Putamen (tissue), 1 donor: ENCODE data around the gene ARHGAP30.
"Not testable (repeated sequence)": the region's sequence is repeated elsewhere in the genome, so short reads cannot be mapped to it uniquely, and the experiment has no call there.

ENCODE experiments used
- DNase-seq: peaks from one replicate; pipeline ENCODE4 v3.0.0-alpha.2; 2016; ENCODE audit warnings: low spot score

The ARHGAP30 gene

GRCh38 chr1:161069731-161070270, at the start of gene ARHGAP30:
TSS of gene ARHGAP30 (minus strand) at chr1:161069891. CDS start at chr1:161069624, 267 bp downstream.
- DNase-seq, result peak; percentile 37

GRCh38 chr1:161117759-161118581, 48.3 kb upstream of the ARHGAP30 start, which contains the start of the genes NIT1 and PFDN2:
TSS of gene NIT1 (plus strand) at chr1:161118105. CDS start at chr1:161118177, 72 bp downstream.
TSS of gene PFDN2 (minus strand) at chr1:161118037. CDS start at chr1:161118026, 11 bp downstream.
- DNase-seq, result peak; percentile 86

GRCh38 chr1:161115961-161116360, 46.3 kb upstream of the ARHGAP30 start:
- not testable (repeated sequence) for DNase-seq

GRCh38 chr1:161115132-161115711, 45.5 kb upstream of the ARHGAP30 start:
- no peak for DNase-seq

GRCh38 chr1:161114556-161114955, 44.9 kb upstream of the ARHGAP30 start:
- no peak for DNase-seq

- no peak for DNase-seq
Observed at GRCh38 chr1:161113915-161114314, 44.2 kb upstream of the ARHGAP30 start.

DNA sequence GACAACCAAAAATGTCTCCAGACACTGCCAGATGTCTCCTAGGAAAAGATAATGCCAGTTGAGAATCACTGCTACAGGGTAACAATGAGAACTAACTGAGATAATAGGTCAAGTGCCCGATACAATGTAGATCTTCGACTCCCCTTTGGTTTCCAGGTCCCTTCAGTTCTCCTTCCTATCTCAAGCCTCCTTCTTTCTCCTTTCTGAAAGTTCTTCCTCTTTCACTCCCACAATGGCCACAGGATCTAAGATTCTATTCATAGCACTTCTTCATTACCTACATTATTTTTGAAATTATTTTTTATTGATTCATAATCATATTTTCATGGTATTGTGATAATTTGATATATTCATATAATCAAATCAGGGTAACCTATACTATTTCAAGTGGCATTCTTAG, 41.8 kb upstream of the ARHGAP30 start:
- DNase-seq, result no peak

DNA sequence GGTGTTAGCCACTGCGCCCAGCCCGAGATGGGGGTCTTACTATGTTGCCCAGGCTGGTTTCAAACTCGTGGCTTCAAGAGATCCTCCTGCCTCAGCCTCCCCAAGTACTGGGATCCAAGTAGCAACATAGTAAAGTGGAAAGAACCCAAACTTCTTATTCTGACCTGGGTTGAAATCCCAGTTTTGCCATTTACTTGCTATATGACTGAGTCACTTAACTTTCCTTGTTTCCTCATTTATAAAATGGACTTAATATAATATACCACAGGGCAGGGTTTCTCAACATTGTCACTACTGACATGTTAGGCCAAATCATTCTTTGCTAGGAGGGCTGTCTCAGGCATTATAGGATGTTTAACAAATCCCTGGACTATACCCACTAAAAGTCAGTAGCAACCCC, 41.4 kb upstream of the ARHGAP30 start:
- no peak for DNase-seq

- DNase-seq, result no peak
Observed at GRCh38 chr1:161106431-161106830, 36.7 kb upstream of the ARHGAP30 start.

DNA sequence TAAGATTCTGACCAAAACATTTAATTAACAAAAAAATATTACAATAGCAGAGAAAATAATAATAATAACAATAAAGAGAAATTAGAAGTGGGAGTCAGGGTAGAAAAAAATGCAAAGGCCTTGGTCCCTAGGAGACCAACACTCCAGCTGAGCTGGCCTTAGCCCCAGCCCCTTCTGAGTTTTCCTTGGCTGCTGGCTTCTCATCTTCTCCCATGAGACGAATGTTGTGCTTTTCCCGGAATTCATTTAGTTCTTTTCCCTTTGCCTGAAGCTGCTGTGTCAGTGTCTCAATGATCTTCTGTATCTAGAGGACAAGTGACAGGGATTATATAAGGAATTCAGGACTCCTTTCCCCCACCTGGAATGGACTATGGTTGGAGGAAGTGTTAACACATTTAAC, 30.9 kb upstream of the ARHGAP30 start:
- no peak for DNase-seq

GRCh38 chr1:161099090-161099802, 29.6 kb upstream of the ARHGAP30 start:
- DNase-seq, result no peak

GRCh38 chr1:161098210-161099068, 28.7 kb upstream of the ARHGAP30 start, which contains the start of gene KLHDC9:
TSS of gene KLHDC9 (plus strand) at chr1:161098361. CDS start at chr1:161098536, 175 bp downstream.
- DNase-seq, result peak; percentile 74

DNA sequence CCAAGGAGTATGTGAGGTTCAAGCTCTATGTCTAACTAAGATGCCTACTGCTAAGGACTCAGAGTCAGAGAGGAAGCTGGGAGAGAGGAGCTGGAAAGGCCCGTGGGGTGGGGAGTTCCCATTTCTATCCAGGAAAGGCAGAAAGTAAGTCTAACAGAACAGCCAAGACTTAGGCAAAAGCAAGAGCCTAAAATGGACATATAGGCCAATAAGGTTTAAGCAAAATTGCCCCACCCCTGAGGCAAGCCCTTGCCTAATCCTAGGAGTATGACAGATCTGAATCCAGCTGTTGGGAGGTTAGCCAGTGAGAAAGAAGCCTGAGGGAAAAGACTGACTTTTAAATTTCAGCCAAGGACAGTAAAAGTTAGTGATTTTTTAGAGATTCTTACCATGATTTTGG, 26.8 kb upstream of the ARHGAP30 start:
- no peak for DNase-seq

GRCh38 chr1:161096015-161096414, 26.3 kb upstream of the ARHGAP30 start:
- no peak for DNase-seq

GRCh38 chr1:161095230-161095629, 25.5 kb upstream of the ARHGAP30 start:
- DNase-seq, result no peak

DNA sequence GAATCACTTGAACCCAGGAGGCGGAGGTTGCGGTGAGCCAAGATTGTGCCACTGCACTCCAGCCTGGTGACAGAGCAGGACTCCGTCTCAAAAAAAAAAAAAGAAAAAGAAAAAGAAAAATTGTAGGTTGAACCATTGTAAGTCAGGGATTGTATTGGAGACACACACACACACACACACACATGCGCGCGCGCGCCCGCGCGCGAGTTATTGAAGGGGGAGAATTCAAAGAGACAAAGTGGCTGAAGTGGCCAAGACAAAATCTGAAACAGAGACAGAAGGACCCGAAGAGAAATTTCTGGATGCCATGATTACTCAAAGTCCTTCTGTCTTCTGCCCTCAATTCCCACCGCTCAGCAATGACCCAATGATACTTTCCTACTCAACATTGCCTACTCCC, 24.8 kb upstream of the ARHGAP30 start:
- DNase-seq, result no peak

DNA sequence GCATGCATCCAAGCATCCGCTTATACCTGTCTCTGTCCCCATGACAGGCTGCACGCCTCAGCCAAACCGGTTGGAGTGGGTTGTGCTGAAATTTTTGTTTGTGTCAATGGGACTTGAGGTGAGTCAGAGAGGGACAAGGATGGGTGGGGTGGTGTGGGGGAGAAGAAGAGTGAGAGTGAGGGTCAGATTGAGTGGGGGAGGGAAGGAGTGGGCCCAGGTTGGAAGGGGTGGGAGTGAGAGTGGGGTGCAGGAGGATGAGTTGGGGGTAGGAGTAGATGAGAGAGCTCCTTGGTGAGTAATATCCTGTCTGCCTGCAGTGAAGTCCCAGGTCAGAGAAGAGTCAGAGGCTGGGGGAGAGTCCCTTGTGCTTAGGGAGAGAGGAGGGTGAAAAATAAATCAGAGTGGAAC, 22.9 kb upstream of the ARHGAP30 start:
- no peak for DNase-seq

DNA sequence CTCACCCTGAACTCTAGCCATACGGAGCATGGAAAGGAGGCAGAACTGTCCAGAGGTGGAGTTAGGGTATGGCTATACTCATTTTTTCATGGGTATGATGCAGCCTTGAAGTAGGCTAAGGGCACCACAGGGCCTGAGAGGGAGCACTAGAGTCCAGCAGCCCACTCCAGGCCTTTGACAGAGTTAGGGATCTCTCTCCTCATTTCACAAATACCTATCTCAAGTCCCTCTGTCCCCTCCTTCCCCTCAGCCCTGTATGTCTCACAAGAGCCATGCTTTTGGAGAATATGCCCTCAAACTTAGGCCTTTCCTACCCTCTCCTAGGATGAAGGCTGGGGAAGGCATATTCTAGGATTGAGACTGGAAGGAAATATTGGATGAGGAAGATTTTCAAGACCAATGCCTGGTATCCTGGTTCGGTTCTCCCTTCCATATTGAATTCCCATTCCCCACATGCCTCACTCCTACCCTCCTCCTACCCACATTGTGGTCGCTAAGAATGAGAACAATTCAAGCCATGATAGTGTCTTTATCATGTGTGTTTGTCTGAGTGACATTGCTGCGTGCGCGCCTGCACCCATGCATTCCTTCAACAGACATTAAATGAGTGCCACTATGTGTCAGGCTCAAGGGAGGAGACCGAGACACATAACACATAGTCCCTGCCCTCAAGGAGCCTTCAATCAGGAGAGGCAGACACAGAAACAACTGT, 22.3 kb upstream of the ARHGAP30 start:
- DNase-seq, result no peak

GRCh38 chr1:161091093-161091492, 21.4 kb upstream of the ARHGAP30 start:
- DNase-seq, result no peak

DNA sequence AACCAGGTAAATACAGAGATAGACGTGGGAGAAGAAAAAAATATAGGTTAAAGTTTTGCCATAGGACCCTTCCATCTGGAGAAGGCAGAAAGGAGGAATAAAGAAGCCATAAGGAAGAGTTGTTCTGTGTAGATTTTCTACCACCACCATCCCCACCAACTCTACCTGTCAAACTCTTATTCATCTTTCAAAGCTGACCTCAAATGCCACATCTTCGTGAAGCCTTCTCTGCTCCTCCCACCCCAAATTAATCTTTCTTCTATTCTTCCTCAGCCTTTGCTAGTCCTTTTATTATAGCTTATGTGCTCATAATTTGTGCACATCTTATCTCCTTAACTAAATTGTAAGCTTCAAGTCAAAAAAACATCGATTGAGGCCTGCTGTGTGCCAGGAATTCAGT, 20.9 kb upstream of the ARHGAP30 start:
- DNase-seq, result no peak

GRCh38 chr1:161089938-161090337, 20.2 kb upstream of the ARHGAP30 start:
- DNase-seq, result no peak
